M059J (cell line): ENCODE measurements around the gene CTAG1B. TPM values are rescaled to one million over a fixed set of nuclear protein-coding genes. Genes with fewer than 3 reads are reported as not detected.
A peak's percentile ranks its signal among the peaks of the same experiment; 100 is the strongest.
"Not testable (repeated sequence)": the region's sequence is repeated elsewhere in the genome, so short reads cannot be mapped to it uniquely, and the experiment has no call there.

Source experiments
- DNase-seq: peaks from one replicate; pipeline ENCODE4 v3.0.0-alpha.2; 2012; ENCODE audit warnings: low read depth
- total RNA-seq: library from RNA; depleted of rRNA; stranded (reverse); fragments of >200 nt; shearing (Covaris generic); gene quantifications from 2 replicates; pipeline ENCODE4 v1.2.3, GENCODE V29; 2014; rRNA removed

Gene CTAG1B
- not detected in 2 replicates for total RNA-seq

GRCh38 chrX:154619182-154619581 is at the start of gene CTAG1B:
Gene CTAG1B, minus strand, starts transcription at chrX:154619282. Its CDS starts 64 bp downstream, at chrX:154619218.
- DNase-seq = not testable (repeated sequence)

- no peak for DNase-seq
Observed at GRCh38 chrX:154661899-154662298, 42.8 kb upstream of the CTAG1B start.

GRCh38 chrX:154661170-154661569 is 42.1 kb upstream of the CTAG1B start:
- peak; percentile 43 for DNase-seq

GRCh38 chrX:154660541-154660940 is 41.5 kb upstream of the CTAG1B start:
- peak; percentile 3 for DNase-seq

- DNase-seq = no peak
Observed at GRCh38 chrX:154658957-154659356, 39.9 kb upstream of the CTAG1B start.

- no peak for DNase-seq
Observed at GRCh38 chrX:154658187-154658586, 39.1 kb upstream of the CTAG1B start.

GRCh38 chrX:154657226-154657805 is 38.2 kb upstream of the CTAG1B start:
- DNase-seq = no peak

GRCh38 chrX:154655786-154656185 is 36.7 kb upstream of the CTAG1B start:
- DNase-seq = no peak

GRCh38 chrX:154655346-154655745 is 36.3 kb upstream of the CTAG1B start:
- DNase-seq = no peak

GRCh38 chrX:154654925-154655324 is 35.8 kb upstream of the CTAG1B start:
- no peak for DNase-seq

- DNase-seq = no peak
Observed at GRCh38 chrX:154654372-154654771, 35.3 kb upstream of the CTAG1B start.

GRCh38 chrX:154653413-154653812 is 34.3 kb upstream of the CTAG1B start, which contains the start of gene CTAG2:
Gene CTAG2, minus strand, starts transcription at chrX:154653579. Its CDS starts 64 bp downstream, at chrX:154653515.
- not testable (repeated sequence) for DNase-seq

- no peak for DNase-seq
Observed at GRCh38 chrX:154653048-154653401, 33.9 kb upstream of the CTAG1B start.

GRCh38 chrX:154652311-154653047 is 33.4 kb upstream of the CTAG1B start:
- DNase-seq = no peak

- DNase-seq = no peak
Observed at GRCh38 chrX:154650221-154650510, 31.1 kb upstream of the CTAG1B start.

- DNase-seq = peak; percentile 16
Observed at GRCh38 chrX:154649503-154650220, 30.6 kb upstream of the CTAG1B start.

- DNase-seq = no peak
Observed at GRCh38 chrX:154648931-154649330, 29.8 kb upstream of the CTAG1B start.

GRCh38 chrX:154645745-154646378 is 26.8 kb upstream of the CTAG1B start:
- DNase-seq = not testable (repeated sequence)

- DNase-seq = not testable (repeated sequence)
Observed at GRCh38 chrX:154643708-154644107, 24.6 kb upstream of the CTAG1B start.

GRCh38 chrX:154641740-154642139 is 22.7 kb upstream of the CTAG1B start:
- DNase-seq = not testable (repeated sequence)

GRCh38 chrX:154633661-154634060 is 14.6 kb upstream of the CTAG1B start:
- DNase-seq = not testable (repeated sequence)

- not testable (repeated sequence) for DNase-seq
Observed at GRCh38 chrX:154630949-154631348, 11.9 kb upstream of the CTAG1B start.
